CD4-positive, alpha-beta T cell treated with Interleukin-1 beta for 1 hour (primary cell): Measurements from ENCODE around the gene PPP2R2C.

Experiments used
- DNase-seq, 2 donors: peaks; one replicate each; pipeline ENCODE4 v3.0.0-alpha.2; 2020 to 2022

The PPP2R2C gene

GRCh38 chr4:6467600-6467999 is 4.8 kb downstream of the PPP2R2C start:
- DNase-seq, result no peak

- DNase-seq, result no peak
Measured at GRCh38 chr4:6466756-6467381, 5.5 kb downstream of the PPP2R2C start.

DNA sequence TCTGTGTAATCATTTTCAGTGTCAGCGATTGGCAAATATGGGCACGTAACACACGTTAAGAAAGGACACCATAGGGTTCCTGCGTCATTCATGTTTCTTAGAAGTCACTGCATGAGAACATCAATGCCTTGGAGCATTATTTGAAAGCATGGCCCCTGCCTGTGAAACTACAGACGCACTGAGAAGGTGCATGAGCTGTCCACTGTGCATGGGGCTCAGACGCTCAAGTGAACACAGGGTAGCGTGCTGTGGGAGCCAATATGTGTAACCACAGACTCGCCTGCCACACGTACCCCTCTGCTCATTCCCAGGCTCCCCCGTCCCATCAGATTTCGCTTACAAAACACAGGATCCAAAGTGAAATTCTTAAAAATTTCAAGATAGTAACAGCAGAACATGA is 6.5 kb downstream of the PPP2R2C start:
- DNase-seq, result no peak

DNA sequence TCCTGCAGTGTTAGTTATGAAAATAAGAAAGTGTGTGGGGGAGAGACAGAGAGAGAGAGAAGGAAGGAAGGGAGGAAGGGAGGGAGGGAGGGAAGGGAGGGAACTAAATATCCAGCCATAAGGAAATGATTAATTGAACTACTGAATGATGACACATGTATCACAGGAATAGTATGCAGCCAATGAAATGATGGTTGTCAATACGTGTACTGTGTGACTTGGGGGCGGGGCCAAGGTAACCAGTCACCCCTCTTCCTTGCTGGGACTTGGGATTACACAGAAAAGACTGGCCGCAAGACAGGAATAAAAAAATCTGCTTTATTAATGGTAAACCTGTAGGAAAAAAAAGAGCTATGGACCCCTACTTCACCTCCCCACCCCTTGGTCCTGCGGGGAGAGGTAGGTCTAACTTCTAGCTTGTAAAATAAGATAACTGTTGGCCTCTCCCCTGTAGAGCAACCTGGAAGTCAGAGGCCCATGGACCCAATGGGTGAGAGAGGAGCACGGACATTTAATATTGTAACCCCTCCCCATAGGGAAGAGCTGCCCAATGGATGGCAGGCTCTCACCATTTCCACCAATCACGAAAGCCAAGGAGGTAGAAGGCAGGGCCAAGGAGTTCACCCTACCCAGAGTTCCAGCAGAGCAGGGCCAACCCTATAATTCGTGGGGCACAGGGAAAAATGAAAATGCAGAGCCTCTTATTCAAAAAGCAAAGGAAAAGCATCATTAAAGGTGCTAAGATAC is 7.4 kb downstream of the PPP2R2C start:
- no peak for DNase-seq

DNA sequence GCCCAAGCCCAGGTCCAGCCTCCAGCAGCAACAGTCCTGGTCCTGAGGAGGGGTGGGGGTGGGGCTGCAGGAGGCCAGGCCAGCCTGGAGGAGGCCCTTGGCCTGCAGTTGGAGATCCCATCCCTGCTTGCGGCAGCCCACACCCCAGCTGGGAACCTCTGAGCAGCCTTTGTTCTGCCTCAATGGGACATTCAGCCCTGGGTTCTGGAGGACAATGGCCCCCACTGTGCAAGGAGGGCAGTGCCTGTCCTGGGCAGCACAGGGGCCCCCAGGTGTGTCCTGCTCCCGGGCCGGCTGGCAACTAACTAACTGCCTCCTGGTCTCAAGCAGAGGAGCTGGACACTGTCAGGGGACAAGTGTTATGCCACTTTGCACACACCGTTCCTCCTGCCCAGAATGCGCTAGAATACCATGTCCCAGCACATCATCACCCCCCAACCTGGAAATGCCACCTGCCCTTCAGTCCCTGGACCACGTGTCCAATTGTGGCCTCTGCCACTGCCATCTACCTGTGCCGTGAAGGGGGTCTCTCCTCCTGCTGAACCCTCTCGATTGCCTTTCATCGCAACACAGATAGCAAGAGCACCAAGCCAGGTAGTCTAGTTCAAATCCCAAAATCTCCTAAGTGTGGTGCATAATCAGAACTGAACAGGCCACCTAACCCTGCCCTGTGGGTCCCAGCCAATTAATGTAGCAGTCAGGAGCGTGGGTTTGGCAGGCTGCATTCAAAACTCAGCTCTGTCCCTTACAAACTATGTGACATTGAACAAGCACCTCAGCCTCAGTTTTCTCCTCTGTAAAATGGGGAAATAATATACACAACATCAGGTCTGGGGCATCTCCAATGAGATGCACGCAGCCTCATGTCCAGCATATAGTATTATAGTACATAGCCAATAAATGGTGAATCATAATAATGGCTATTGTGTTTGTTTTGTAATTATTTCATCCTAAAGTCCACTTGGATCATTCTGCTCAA is 8.8 kb downstream of the PPP2R2C start:
- DNase-seq, result no peak

DNA sequence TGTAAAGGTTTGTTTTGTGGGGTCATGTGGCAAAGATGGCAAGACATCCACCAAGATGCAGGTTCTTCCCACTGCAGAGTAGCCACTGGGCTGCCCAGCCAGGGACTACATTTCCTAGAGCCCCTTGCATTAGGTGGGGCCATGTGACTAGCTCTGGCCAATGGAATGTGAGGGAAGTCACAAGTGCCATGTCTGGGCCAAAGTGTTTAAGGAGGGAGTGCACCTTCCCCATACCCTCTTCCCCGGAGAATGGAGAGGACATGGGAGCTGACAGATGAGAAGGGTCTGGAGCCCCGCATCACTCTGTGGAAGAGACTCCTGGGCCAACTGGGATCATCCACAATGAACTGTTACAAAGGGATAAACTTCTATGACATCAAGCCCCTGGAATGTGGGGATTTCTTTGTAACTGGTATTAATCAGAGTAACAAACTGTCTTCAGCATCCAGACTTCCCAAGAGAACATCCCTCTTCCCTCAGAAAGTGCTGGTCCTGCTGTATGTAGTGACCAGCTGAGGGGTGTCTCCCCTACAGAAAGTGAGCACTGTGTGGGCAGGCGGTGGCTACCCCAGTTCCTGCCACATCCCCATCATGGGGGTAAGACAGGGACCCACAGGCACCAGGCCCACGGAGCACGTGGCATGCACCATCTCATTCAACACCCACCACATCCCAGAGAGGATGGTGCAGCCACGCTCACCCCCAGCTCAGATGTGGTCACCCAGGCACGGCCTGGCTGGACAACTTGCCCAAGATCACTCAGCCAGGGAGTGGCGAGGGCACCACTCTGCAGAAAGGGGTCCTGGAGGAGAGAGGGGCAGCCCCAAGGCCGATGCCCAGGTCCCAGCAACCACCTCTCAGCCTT is 10.9 kb downstream of the PPP2R2C start:
- DNase-seq, result no peak

DNA sequence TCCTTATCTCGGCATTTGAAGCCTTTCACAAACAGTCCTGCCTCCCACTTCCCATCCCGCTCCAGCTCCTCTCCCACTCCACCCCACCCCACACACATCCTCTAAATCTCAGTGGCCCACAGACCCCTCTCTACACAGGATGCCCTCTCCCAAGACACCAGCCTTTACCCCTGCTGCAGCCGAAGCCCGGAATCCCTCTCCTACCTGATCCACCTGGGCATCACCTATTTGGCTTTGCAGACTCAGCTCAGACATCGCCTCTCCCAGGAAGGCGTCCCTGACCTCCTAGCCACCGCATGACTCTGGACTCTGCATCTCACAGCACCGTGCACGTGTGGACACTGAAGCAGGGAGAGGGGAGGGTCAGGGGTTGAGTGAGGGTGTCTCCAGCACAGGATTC is 11.5 kb downstream of the PPP2R2C start:
- no peak for DNase-seq

DNA sequence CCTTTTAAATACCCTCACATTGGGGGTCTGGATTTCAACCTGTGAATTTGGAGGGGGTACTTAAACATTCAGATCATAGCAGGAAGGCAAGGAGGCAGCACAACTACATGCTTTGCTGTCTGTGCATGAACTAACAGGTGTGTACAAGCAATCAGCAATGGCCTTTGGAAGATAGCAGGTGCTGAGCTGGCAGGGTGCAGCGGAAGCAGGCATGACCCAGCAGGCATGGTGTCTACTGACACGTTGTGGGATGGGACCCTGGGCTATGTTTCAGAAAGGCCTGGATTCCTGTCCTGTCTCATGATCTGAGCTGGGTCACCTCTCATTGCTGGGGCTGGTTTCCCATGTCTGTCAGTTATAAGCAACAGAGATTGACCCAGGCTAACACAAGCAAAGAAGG is 13.9 kb downstream of the PPP2R2C start:
- DNase-seq, result no peak

DNA sequence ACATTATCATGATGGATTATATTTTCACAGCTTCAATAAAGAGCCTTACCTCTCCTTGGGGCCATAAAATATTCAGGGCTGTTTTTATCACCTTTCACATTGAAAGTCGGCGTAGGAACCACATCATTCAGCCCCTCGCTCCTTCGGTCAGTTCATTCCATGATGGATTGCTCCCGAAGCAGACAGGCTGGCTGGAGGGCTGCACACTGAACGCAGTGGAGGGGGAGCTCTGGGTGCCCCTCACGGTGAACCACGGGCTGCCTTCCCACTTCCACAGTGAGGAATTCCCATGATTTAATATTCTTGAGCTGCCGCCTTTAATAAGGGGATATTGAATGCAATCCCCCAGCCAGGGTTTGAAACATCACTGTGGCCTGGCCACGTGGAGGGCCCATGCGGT is 16.0 kb downstream of the PPP2R2C start:
- no peak for DNase-seq

GRCh38 chr4:6454112-6454910 is 18.1 kb downstream of the PPP2R2C start:
- no peak for DNase-seq

DNA sequence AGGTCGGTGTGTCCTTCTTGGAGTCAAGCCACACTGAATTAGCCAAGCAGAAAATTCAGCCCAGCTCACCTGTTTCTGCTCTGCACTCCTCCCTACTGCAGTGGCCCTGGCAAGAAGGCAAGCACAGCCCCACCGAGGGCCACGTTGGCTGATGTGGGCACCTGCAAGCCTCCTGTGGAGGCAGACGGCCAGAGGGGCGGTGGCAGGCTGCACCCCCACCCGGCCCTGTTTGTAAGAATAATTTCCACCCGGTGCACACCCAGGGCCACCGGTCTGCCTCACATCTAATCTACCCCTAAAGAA is 18.8 kb downstream of the PPP2R2C start:
- DNase-seq, result no peak

- no peak for DNase-seq
Measured at GRCh38 chr4:6452897-6453687, 19.3 kb downstream of the PPP2R2C start.

DNA sequence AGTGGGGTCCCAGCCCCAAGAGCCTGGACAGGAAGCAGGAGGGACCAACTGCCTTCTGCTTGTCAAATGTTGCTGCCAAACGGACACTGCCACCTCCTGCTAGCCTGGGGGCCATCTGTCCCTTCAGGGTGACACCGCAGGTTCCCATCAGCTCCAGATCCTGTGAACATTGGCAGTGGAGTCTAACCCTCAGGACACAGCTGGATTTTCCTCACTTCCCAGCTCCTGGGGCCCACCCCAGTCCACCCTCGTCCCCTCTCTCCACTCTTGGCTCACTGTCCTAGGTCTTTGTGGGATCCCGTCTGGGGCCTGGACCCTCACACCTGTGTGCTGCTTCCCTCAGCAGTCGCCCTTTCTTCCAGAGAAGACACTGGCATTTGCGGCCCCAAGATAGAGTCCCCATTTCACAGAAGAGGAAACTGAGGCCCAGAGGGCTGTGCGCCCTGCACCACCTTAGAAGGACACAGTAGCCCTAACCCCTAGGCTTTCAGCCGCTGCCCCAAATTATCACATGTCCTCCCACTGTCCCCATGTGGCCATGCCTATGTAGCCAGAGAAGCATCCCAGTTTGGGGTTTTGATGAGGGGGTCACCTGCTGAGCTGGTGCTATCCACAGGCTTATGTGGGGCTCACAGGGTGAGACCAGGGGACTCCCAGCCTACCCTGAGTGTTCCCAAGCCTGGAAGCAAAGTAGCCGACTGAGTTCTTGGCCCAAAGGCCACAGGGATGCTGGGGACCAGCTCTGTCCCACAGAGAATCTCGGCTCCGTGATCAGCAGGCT is 20.1 kb downstream of the PPP2R2C start:
- no peak for DNase-seq

DNA sequence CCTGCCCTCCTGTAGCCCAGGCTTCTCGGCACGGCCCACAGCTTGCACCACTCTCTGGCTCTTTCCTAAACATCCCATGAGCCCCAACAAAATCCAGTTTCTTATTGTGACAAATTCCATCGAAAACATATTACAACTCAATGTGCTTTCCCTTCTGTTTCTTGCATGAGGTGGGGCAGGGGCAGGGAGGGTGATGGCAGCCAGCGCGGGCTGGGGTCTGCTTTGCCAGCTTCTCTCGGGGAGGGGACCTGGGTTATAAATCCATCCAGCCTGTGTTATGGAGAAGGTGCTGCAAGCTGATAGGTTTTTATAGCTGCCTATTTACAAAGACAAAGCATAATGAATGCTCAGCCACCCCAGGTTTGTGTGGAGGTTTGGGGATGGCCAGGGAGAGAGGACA is 21.1 kb downstream of the PPP2R2C start:
- no peak for DNase-seq

DNA sequence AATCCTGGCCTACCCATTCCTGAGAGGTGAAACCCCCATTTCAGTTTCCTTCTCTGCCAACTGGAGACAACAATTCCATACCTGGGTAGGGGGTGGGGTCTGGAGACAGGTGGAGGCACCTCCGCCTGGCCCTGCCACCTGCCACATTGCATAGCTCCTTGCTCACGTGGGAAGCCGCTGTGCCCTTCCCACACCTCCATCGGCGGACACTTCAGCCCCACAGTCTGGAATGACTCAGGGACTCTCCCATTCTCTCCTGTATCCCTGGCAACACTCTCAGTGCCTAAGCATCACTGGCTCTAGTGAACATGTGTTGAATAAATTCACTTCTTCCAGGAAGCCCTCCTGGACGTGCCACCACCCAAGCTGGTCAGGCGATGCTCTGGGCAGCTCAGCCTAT is 21.7 kb downstream of the PPP2R2C start:
- DNase-seq, result no peak

- DNase-seq, result no peak
Measured at GRCh38 chr4:6449746-6450369, 22.6 kb downstream of the PPP2R2C start.

DNA sequence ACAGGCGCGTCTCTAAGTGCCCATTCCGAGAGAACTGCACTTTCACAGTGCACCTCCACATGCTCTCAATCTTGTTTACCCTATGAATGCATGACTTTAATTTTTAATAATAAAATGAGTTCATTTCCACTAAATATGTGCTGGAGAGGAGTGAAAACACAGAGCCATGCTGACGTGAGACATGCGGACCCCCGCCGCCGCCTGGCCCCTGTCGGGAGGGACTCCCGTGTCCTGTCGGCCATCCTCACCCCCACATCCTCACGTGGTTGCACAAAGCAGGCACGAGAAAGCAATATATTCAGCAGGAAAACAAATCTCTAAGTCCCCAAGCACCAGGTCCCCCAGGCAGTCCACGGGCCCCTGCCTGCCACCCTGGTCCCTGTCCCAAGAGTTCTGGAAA is 23.1 kb downstream of the PPP2R2C start:
- no peak for DNase-seq

DNA sequence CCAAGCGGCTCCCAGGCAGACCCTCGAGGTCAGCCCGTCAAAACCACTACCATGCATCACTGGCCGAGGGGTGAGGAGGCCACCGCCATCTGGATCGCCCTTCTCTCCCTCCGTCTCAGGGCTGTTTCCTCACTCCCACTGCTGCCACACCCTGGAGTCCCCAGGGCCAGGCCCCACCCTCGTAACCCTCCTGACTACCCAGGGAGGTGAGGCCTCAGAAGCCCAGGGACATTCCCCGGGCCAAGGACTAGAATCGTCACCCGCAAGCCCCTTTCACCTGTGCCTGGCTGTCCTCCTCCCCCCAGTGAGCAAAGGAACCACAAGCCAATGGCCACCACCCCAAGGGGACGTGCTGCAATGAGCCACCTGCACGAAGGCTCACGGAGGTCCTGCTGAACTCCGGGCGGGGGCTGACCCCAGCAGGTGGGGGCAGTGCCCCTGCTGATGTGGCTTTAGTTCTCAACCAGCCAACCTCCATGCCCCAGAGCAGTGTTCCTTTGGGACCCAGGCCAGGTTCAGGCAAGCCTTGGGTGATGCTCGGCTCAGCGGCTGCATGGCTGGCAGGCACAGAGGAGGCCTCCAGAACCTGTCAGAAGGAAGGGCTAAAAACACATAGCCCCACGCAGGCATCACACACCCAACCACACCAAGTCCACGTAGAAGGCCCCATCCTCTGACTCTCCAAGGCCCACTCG is 23.8 kb downstream of the PPP2R2C start:
- DNase-seq, result no peak

DNA sequence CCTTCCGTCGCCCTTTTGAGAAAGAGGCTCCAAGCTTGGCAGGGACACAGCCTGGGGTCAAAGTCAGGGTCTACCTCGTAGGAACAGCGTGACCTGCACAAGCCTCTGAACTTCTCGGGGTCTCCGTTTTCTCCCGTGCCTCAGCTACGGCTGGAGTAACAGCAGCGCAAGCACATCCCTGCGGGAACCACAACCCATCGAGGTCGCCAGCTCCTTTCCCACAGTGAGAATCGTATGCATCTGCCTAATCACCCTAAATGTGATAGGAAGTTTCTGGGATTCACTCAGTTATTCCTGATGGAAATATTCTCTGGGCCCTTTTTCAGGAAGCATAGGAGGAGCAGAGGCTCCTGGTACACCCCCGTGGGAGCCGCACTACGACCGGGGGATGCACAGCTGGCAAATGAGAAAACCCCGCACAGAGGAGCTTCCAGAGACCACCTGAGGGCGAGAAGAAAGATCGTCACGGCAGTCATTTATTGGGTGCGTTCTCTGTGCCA is 24.7 kb downstream of the PPP2R2C start:
- DNase-seq, result no peak
